Activated CD8-positive, alpha-beta T cell treated with anti-CD3 and anti-CD28 coated beads for 36 hours (primary cell): ENCODE data around the gene UBE2H. TPM values are rescaled to one million over a fixed set of nuclear protein-coding genes. Genes with fewer than 3 reads are reported as not detected.

Experiments
- ATAC-seq: fragments of 200-7000 bp; cut with Tn5 transposase; one replicate; pipeline ENCODE4 v1.10.0; 2021; ENCODE audit warnings: mild to moderate bottlenecking, moderate library complexity
- CTCF ChIA-PET: fragments of 350-600 bp; sonication (Branson Sonifier 250); formaldehyde crosslinking; loops from one replicate; lab custom pipeline; 2021; ENCODE audit warnings: antibody characterized with exemption; lab: Charles Lee
- POLR2A ChIA-PET: fragments of 350-600 bp; sonication (Branson Sonifier 250); formaldehyde crosslinking; loops from one replicate; lab custom pipeline; 2021; ENCODE audit warnings: antibody characterized with exemption; lab: Charles Lee
- DNase-seq: peaks from one replicate; pipeline ENCODE4 v3.0.0-alpha.2; 2020
- H3K27ac Mint-ChIP-seq: one replicate; pipeline ENCODE4 v1.8.0; 2021; ENCODE audit warnings: mild to moderate bottlenecking, mixed read lengths
- H3K27me3 Mint-ChIP-seq: one replicate; pipeline ENCODE4 v1.8.0; 2021; ENCODE audit warnings: mixed read lengths
- H3K36me3 Mint-ChIP-seq: one replicate; pipeline ENCODE4 v1.8.0; 2021; ENCODE audit warnings: low read depth, mixed read lengths
- H3K4me1 Mint-ChIP-seq: one replicate; pipeline ENCODE4 v1.8.0; 2021; ENCODE audit warnings: low read depth, mixed read lengths
- H3K4me3 Mint-ChIP-seq: one replicate; pipeline ENCODE4 v1.8.0; 2021; ENCODE audit warnings: mild to moderate bottlenecking, moderate library complexity, mixed read lengths
- H3K9me3 Mint-ChIP-seq: one replicate; pipeline ENCODE4 v1.8.0; 2021; ENCODE audit warnings: mixed read lengths
- CTCF ChIP-seq: fragments of 200-600 bp; IDR thresholded peaks from one replicate; pipeline ENCODE4 v1.8.0; 2022; ENCODE audit warnings: antibody characterized with exemption, mild to moderate bottlenecking
- intact Hi-C: fragments of 100-400 bp; cut with micrococcal nuclease; formaldehyde crosslinking; loops from one replicate; pipeline ENCODE4 v1.10.0; 2022
- total RNA-seq, 2 experiments: library from RNA; stranded (reverse); gene quantifications; one replicate each; pipeline ENCODE4 v1.2.3, GENCODE V29; 2021

UBE2H gene
- total RNA-seq, 2 experiments from 2014 or later = 22.4 to 22.6 TPM

- H3K36me3 Mint-ChIP-seq = no peaks in the 10 kb centered on the region
- ChIA-PET POLR2A (interaction anchor here (0.7 kb wide), 2 partner anchors 241 to 470 kb away, joined by 3 read pairs; no protein-coding TSS in a partner anchor), CTCF (interaction anchor here (1.1 to 1.4 kb wide), 3 partner anchors 39 to 622 kb away, joined by 3 to 4 read pairs (median 3); no protein-coding TSS in a partner anchor)
- ATAC-seq = peak; percentile 18
- intact Hi-C loops = no loop called here
- peak; percentile 14 for DNase-seq
- peaks cover 43% of the 10 kb centered on the region for H3K4me1 Mint-ChIP-seq
- TF ChIP-seq CTCF = no peak
- H3K9me3 Mint-ChIP-seq = no peaks in the 10 kb centered on the region
- H3K4me3 Mint-ChIP-seq = peak overlapping the region; percentile 29
- peaks cover 67% of the 10 kb centered on the region for H3K27me3 Mint-ChIP-seq
- no peak overlapping the region for H3K27ac Mint-ChIP-seq
Measured at GRCh38 chr7:129785685-129786514, 166.9 kb downstream of the UBE2H start.

- ATAC-seq (no peak), DNase-seq (peak; percentile 59)
- no peak overlapping the region for H3K27ac Mint-ChIP-seq
- H3K9me3 Mint-ChIP-seq = no peaks in the 10 kb centered on the region
- H3K36me3 Mint-ChIP-seq = no peaks in the 10 kb centered on the region
- ChIA-PET CTCF (interaction anchor here (1.1 to 1.4 kb wide), 3 partner anchors 40 to 621 kb away, joined by 3 to 4 read pairs (median 3); no protein-coding TSS in a partner anchor), POLR2A (interaction anchor here (0.7 kb wide), 3 partner anchors 45 to 469 kb away, joined by 3 read pairs; no protein-coding TSS in a partner anchor)
- peaks cover 43% of the 10 kb centered on the region for H3K4me1 Mint-ChIP-seq
- TF ChIP-seq CTCF = no peak
- H3K4me3 Mint-ChIP-seq = peak overlapping the region; percentile 29
- H3K27me3 Mint-ChIP-seq = peaks cover 64% of the 10 kb centered on the region
- intact Hi-C loops = no loop called here
Measured at GRCh38 chr7:129784783-129785684, 167.7 kb downstream of the UBE2H start.

- Mint-ChIP-seq H3K9me3 (no peaks in the 10 kb centered on the region), H3K36me3 (no peaks in the 10 kb centered on the region), H3K27ac (no peak overlapping the region), H3K27me3 (peaks cover 63% of the 10 kb centered on the region), H3K4me3 (no peak overlapping the region), H3K4me1 (peaks cover 43% of the 10 kb centered on the region)
- ATAC-seq (no peak), DNase-seq (no peak)
- no peak for TF ChIP-seq CTCF
- ChIA-PET CTCF (no interaction called here), POLR2A (interaction anchor here (0.7 kb wide), 1 partner anchor 45 kb away, joined by 3 read pairs; no protein-coding TSS in a partner anchor)
- intact Hi-C loops = no loop called here
Measured at GRCh38 chr7:129784437-129784782, 168.3 kb downstream of the UBE2H start.

GRCh38 chr7:129783584-129783919, 169.2 kb downstream of the UBE2H start:
- POLR2A ChIA-PET = no interaction called here
- CTCF ChIA-PET = no interaction called here
- Mint-ChIP-seq H3K36me3 (no peaks in the 10 kb centered on the region), H3K4me1 (peaks cover 43% of the 10 kb centered on the region), H3K27ac (no peak overlapping the region), H3K4me3 (no peak overlapping the region), H3K9me3 (no peaks in the 10 kb centered on the region), H3K27me3 (peaks cover 62% of the 10 kb centered on the region)
- DNase-seq (no peak), ATAC-seq (no peak)
- intact Hi-C loops = no loop called here
- no peak for TF ChIP-seq CTCF
